IgD-negative memory B cell (primary cell): ENCODE data around the gene MXRA7. TPM values are rescaled to one million over a fixed set of nuclear protein-coding genes. Genes with fewer than 3 reads are reported as not detected.
"Not testable (repeated sequence)": the region's sequence is repeated elsewhere in the genome, so short reads cannot be mapped to it uniquely, and the experiment has no call there.

ENCODE experiments used
- H3K27ac Mint-ChIP-seq, 3 donors: one replicate each; pipeline ENCODE4 v1.8.0; 2020 to 2022; ENCODE audit warnings: mild to moderate bottlenecking in 3 of 3, mixed read lengths in 3 of 3, moderate library complexity in 1 of 3
- H3K27me3 Mint-ChIP-seq: one replicate; pipeline ENCODE4 v1.8.0; 2021; ENCODE audit warnings: mixed read lengths
- H3K36me3 Mint-ChIP-seq: one replicate; pipeline ENCODE4 v1.8.0; 2020; ENCODE audit warnings: mild to moderate bottlenecking, mixed read lengths
- H3K4me1 Mint-ChIP-seq, 3 donors: one replicate each; pipeline ENCODE4 v1.8.0; 2020 to 2022; ENCODE audit warnings: mixed read lengths in 3 of 3, mild to moderate bottlenecking in 1 of 3
- H3K4me3 Mint-ChIP-seq, 4 donors: one replicate each; pipeline ENCODE4 v1.8.0; 2020 to 2022; ENCODE audit warnings: mild to moderate bottlenecking in 4 of 4, mixed read lengths in 4 of 4, moderate library complexity in 3 of 4
- H3K9me3 Mint-ChIP-seq, 3 donors: one replicate each; pipeline ENCODE4 v1.8.0; 2020 to 2021; ENCODE audit warnings: mixed read lengths in 3 of 3, mild to moderate bottlenecking in 1 of 3
- polyA plus RNA-seq: library from polyadenylated mRNA; unstranded; fragments of 300-500 nt; fragmentation: Illumina TruSeq; gene quantifications from one replicate; pipeline ENCODE4 v1.2.3, GENCODE V29; 2021

Gene MXRA7
- polyA plus RNA-seq, 1 donor from 2014 or later, result 2.7 TPM

DNA sequence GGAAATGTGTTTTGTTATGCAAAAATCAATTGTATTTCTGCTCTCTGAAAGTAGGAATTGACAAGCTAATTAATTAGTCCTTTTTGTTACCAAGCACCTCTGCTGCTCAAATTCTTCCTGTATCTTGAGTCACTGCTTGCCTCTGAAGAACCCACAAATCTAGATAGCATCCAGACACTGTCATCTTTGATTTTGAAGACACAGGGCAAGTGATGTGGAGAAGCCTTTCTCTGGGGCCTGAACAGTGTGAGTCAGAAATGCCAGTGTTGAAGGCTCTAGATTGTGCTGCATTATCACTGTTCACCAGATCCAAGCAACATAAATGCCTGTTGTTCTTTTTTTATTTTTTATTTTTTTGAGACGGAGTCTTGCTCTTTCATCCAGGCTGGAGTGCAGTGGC, 56.4 kb downstream of the MXRA7 start:
- Mint-ChIP-seq H3K27ac (no peak overlapping the region), H3K4me3 (no peak overlapping the region), H3K36me3 (peaks cover 2% of the 10 kb centered on the region), H3K27me3 (peaks cover 13% of the 10 kb centered on the region), H3K9me3 (peaks cover 0 to 2% (median 0%) of the 10 kb centered on the region in 3 donors), H3K4me1 (no peaks in the 10 kb centered on the region)

DNA sequence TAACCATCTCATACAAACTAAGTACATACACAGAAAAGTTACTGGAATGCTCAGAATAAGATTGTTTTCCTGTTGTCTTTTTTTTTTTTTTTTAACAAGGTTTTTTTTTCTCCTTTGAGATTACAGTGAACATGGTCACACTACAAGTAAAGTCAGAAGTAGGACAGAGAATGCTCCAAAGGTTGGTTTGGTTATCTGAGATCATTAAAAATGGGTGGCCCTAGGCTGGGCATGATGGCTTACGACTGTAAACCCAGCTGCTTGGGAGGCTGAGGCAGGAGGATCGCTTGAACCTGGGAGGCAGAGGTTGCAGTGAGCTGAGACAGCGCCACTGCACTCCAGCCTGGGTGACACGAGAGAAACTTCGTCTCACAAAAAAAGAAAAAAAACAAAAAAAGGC, 60.3 kb downstream of the MXRA7 start:
- Mint-ChIP-seq H3K36me3 (no peaks in the 10 kb centered on the region), H3K27me3 (peaks cover 13% of the 10 kb centered on the region), H3K4me3 (no peak overlapping the region), H3K9me3 (peaks cover 2 to 10% (median 8%) of the 10 kb centered on the region in 3 donors), H3K27ac (no peak overlapping the region), H3K4me1 (no peaks in the 10 kb centered on the region)

- Mint-ChIP-seq H3K27me3 (peaks cover 16% of the 10 kb centered on the region), H3K4me1 (no peaks in the 10 kb centered on the region)
Measured at GRCh38 chr17:76646712-76647111, 64.1 kb downstream of the MXRA7 start.

DNA sequence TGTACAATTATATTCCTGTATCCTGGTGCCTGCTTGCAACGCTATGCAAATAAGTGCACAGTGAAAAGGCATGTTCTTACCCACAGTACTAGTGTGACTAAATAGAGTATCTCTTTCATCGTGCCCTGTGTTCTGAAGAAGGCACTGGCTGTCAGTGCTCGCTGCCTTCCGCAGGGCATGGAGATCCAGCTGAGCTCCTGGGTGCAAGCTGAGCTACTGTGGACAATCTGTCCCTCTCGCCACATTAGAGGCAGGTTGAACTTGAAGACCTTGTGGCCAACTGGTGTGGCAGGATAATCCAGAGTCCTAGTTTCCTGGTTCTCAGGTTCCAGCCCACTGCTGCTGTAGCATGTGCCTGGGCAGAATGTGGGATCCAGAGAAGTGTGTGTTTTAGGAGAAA, 65.3 kb downstream of the MXRA7 start:
- Mint-ChIP-seq H3K4me3 (no peak overlapping the region), H3K27me3 (peaks cover 13% of the 10 kb centered on the region), H3K9me3 (peaks cover 2 to 14% (median 7%) of the 10 kb centered on the region in 3 donors)

More at GRCh38 chr17:76646712-76647111, 64.1 kb downstream of the MXRA7 start:
- Mint-ChIP-seq H3K27ac (no peak overlapping the region), H3K9me3 (peaks cover 2 to 14% (median 7%) of the 10 kb centered on the region in 3 donors), H3K36me3 (no peaks in the 10 kb centered on the region), H3K4me3 (no peak overlapping the region)

DNA sequence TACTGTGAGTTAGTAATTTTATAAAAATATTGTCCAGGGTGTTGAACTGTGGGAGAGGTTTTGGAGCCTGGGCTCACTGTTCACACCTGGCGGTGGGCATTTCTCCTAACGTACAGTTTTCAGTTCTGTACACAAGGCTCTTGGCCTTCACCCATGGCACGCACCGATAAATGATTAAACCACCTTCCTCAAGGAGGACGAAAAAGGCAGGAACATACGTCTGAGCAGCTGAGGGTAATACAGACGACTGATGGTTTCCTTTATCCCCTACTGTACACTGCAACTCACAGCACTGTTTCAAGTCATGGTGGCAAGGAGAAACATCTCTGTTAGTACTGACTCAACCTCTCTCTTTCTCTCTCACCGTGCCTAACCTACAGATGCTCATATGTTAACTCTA, 65.8 kb downstream of the MXRA7 start:
- Mint-ChIP-seq H3K4me1 (no peaks in the 10 kb centered on the region), H3K27me3 (peaks cover 13% of the 10 kb centered on the region), H3K36me3 (no peaks in the 10 kb centered on the region), H3K4me3 (no peak overlapping the region), H3K9me3 (peaks cover 2 to 14% (median 7%) of the 10 kb centered on the region in 3 donors), H3K27ac (peak overlapping the region in 1 of 3 donors; percentile 55)

More for the DNA sequence above, 65.3 kb downstream of the MXRA7 start:
- no peaks in the 10 kb centered on the region for H3K36me3 Mint-ChIP-seq
- no peaks in the 10 kb centered on the region for H3K4me1 Mint-ChIP-seq
- H3K27ac Mint-ChIP-seq, result no peak overlapping the region

GRCh38 chr17:76643553-76644148, 67.1 kb downstream of the MXRA7 start, which contains the start of gene ST6GALNAC1:
TSS of gene ST6GALNAC1 (minus strand) at chr17:76643757. CDS start at chr17:76643638, 119 bp downstream.
- Mint-ChIP-seq H3K9me3 (peaks cover 2 to 14% (median 7%) of the 10 kb centered on the region in 3 donors), H3K4me3 (no peak within 1 kb of the TSS), H3K4me1 (no peaks in the 10 kb centered on the region), H3K27ac (peak within 1 kb of the TSS in 1 of 3 donors; percentile 55), H3K36me3 (peaks cover 2% of the 10 kb centered on the region), H3K27me3 (peaks cover 14% of the 10 kb centered on the region)

DNA sequence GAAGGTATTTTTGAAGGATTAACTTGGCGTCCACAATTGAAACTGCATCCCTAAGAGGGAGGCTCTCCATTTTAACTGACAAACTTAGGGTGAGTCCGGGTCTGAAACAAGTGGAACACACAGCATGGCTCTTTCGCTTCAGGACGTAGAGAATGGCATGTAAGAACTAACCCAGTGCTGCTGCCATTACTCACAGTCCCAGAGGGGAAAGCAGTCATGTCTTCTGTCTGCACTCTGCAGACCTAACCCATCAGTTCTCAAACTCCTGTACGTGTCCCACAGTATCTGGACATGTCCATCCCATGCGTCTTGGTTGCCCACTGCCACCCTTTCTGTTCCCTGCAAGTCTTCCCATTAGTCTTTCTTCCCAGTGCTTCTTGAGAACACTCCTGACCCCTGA, 67.8 kb downstream of the MXRA7 start:
- peaks cover 14% of the 10 kb centered on the region for H3K27me3 Mint-ChIP-seq
- no peak overlapping the region for H3K27ac Mint-ChIP-seq
- peaks cover 2 to 14% (median 7%) of the 10 kb centered on the region in 3 donors for H3K9me3 Mint-ChIP-seq
- H3K36me3 Mint-ChIP-seq, result peaks cover 2% of the 10 kb centered on the region
- no peak overlapping the region for H3K4me3 Mint-ChIP-seq
- no peaks in the 10 kb centered on the region for H3K4me1 Mint-ChIP-seq

DNA sequence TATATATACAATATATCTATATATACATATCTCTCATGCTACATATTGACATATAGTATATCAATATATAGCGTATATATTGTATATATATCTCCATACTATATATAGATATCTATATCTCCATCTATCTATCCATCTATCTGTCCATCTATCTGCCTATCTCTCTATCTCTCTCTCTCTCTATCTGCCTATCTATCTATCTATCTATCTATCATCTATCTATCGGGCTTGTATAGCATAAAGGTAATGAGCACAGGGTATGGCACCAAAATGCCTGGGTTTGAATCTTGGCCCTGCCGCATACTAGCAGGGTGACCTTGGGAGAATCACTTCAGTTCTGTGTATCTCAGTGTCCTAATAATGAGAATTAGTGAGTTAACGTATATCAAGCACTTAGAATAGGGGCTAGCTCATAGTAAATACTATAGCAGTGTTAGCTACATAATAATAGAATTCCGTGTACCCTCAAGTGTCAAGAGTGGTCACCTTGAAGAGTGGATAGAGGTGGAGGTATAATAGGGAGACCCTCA, 68.7 kb downstream of the MXRA7 start:
- Mint-ChIP-seq H3K27ac (no peak overlapping the region), H3K4me3 (no peak overlapping the region), H3K27me3 (peaks cover 14% of the 10 kb centered on the region), H3K36me3 (peaks cover 2% of the 10 kb centered on the region), H3K4me1 (no peaks in the 10 kb centered on the region), H3K9me3 (peaks cover 2 to 14% (median 5%) of the 10 kb centered on the region in 3 donors)

DNA sequence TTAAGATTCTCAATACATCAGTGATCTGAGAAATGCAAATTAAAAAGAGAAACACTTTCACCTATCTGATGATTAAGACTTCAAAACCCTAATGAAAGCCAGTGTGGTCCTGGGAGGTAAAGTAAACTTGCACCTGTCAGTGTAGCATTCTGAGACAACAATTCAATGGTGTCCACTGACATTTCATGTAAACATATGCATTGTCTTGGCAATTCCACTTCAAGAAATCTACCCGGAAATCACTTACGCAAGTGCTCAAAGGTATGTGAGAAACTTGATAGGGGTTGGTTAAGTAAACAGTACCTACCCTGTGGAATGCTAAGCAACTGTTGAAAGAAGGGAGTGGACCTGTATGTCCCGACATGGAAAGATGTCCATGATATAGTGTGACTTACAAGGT, 69.3 kb downstream of the MXRA7 start:
- H3K4me1 Mint-ChIP-seq, result no peaks in the 10 kb centered on the region
- no peak overlapping the region for H3K4me3 Mint-ChIP-seq
- peaks cover 2 to 11% (median 3%) of the 10 kb centered on the region in 3 donors for H3K9me3 Mint-ChIP-seq
- peaks cover 13% of the 10 kb centered on the region for H3K27me3 Mint-ChIP-seq
- H3K27ac Mint-ChIP-seq, result no peak overlapping the region
- H3K36me3 Mint-ChIP-seq, result peaks cover 2% of the 10 kb centered on the region

GRCh38 chr17:76640550-76641380, 70.0 kb downstream of the MXRA7 start:
- Mint-ChIP-seq H3K27me3 (peaks cover 13% of the 10 kb centered on the region), H3K36me3 (peaks cover 2% of the 10 kb centered on the region), H3K9me3 (peaks cover 0 to 4% (median 2%) of the 10 kb centered on the region in 3 donors), H3K4me3 (no peak overlapping the region), H3K27ac (no peak overlapping the region), H3K4me1 (no peaks in the 10 kb centered on the region)

GRCh38 chr17:76638263-76638662, 72.5 kb downstream of the MXRA7 start:
- no peak overlapping the region for H3K27ac Mint-ChIP-seq
- peaks cover 6% of the 10 kb centered on the region for H3K27me3 Mint-ChIP-seq
- peaks cover 2% of the 10 kb centered on the region for H3K36me3 Mint-ChIP-seq
- H3K4me3 Mint-ChIP-seq, result no peak overlapping the region
- H3K4me1 Mint-ChIP-seq, result peaks cover 0 to 2% (median 0%) of the 10 kb centered on the region in 3 donors
- H3K9me3 Mint-ChIP-seq, result no peaks in the 10 kb centered on the region

DNA sequence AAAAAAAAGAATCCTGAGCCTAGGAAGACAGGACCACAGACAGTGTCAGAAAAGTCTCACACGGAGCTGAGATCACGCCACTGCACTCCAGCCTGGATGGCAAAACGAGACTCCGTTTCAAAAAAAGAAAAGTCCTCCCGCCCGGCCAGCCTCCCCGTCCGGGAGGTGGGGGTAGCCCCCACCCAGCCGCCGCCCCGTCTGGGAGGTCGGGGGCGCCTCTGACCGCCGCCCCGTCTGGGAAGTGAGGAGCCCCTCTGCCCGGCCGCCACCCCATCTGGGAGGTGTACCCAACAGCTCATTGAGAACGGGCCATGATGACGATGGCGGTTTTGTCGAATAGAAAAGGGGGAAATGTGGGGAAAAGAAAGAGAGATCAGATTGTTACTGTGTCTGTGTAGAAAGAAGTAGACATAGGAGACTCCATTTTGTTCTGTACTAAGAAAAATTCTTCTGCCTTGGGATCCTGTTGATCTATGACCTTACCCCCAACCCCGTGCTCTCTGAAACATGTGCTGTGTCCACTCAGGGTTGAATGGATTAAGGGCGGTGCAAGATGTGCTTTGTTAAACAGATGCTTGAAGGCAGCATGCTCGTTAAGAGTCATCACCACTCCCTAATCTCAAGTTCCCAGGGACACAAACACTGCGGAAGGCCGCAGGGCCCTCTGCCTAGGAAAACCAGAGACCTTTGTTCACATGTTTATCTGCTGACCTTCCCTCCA, 74.1 kb downstream of the MXRA7 start:
- not testable (repeated sequence) for H3K27me3 Mint-ChIP-seq, H3K4me1 Mint-ChIP-seq, H3K4me3 Mint-ChIP-seq, H3K36me3 Mint-ChIP-seq, H3K9me3 Mint-ChIP-seq, H3K27ac Mint-ChIP-seq

DNA sequence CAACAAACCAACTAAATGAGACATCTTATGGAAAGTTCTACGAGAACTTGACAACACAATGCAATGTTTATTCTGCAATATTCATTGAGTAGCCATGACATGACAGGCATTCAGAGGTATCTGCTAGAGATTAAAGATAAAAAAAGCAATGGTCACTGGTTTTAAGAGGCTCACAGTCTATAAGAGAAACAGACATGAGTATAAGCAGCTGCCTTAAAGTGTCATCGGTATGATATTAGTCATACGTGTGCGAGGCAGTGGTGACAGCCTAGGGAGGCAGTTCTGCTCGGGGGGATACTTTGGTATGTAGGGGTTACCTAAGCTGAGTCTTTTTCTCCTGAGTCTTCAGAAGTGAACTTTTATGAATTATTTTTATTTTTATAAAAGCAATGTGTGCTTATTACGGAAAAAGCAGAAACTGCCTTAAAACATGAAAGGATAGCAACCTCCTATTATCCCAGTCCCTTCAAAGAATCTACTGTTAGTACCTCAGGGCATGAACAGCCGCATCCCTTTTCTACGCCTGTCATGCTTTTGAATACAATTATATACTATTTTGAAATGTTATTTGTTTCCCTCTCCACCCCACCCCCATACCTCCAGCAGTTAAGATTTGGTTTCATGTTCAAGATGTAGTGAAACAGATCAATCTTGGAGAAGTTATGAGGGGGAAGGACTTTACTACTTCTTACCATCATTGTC, 75.0 kb downstream of the MXRA7 start:
- Mint-ChIP-seq H3K27ac (no peak overlapping the region), H3K36me3 (peaks cover 2% of the 10 kb centered on the region), H3K9me3 (no peaks in the 10 kb centered on the region), H3K4me3 (no peak overlapping the region), H3K4me1 (peaks cover 0 to 2% (median 0%) of the 10 kb centered on the region in 3 donors), H3K27me3 (peaks cover 1% of the 10 kb centered on the region)

DNA sequence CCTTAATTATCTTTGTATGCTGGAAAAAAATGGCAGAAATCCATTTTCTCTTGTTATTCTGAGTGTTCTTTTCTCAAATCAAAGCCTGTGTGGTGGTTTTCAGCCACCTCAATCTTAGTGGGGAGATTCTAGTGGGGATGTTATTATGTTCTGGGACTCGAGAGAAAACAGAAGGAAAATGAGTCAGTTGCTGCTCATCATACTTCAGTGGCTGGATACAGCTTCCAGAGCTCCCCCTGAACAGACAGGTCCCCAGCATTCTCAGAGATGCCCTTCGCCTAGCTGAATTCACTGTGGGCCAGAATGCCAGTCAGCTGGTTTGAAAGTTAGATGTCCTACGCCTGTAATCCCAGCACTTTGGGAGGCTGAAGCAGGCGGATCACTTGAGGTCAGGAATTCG, 75.7 kb downstream of the MXRA7 start:
- Mint-ChIP-seq H3K27ac (no peak overlapping the region), H3K9me3 (no peaks in the 10 kb centered on the region), H3K36me3 (peaks cover 2% of the 10 kb centered on the region), H3K27me3 (peaks cover 1% of the 10 kb centered on the region), H3K4me1 (peaks cover 0 to 2% (median 0%) of the 10 kb centered on the region in 3 donors), H3K4me3 (no peak overlapping the region)
